Measurements from ENCODE around the gene ZPLD1.
A peak's percentile ranks its signal among the peaks of the same experiment; 100 is the strongest.

Gene ZPLD1

DNA sequence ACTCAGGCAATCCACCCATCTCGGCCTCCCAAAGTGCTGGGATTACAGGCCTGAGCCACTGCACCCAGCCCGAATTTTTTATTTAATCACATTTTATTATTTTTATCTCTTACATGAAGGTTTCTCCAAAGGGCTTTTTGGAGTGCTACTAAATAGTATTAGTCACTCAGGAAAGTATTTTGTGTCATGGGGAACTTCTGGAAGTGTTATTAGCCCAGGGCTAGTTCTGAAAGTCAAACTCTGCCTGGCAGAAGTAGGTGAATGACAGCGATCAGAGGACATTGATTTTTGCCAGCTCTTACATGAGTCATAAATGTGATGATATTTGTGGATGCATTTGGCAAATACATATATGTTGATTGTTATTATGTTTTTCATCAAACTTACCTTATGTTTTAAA lies 48.7 kb downstream of the ZPLD1 start:
- peak; percentile 32 for DNase-seq (ENCODE audit: low spot score)
- POLR2A ChIA-PET (ENCODE audit: low non-redundant PET) = no interaction called here
- CTCF ChIA-PET = interaction anchor here (0.7 kb wide), 1 partner anchor 97 kb away, joined by 4 read pairs; no protein-coding TSS in a partner anchor
- no peak overlapping the region for H3K27ac ChIP-seq
- TF ChIP-seq, protein P1, sequence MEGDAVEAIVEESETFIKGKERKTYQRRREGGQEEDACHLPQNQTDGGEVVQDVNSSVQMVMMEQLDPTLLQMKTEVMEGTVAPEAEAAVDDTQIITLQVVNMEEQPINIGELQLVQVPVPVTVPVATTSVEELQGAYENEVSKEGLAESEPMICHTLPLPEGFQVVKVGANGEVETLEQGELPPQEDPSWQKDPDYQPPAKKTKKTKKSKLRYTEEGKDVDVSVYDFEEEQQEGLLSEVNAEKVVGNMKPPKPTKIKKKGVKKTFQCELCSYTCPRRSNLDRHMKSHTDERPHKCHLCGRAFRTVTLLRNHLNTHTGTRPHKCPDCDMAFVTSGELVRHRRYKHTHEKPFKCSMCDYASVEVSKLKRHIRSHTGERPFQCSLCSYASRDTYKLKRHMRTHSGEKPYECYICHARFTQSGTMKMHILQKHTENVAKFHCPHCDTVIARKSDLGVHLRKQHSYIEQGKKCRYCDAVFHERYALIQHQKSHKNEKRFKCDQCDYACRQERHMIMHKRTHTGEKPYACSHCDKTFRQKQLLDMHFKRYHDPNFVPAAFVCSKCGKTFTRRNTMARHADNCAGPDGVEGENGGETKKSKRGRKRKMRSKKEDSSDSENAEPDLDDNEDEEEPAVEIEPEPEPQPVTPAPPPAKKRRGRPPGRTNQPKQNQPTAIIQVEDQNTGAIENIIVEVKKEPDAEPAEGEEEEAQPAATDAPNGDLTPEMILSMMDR (conservative IDR thresholded peaks at IDR 0.05; ENCODE audit: low read depth) = no peak

DNA sequence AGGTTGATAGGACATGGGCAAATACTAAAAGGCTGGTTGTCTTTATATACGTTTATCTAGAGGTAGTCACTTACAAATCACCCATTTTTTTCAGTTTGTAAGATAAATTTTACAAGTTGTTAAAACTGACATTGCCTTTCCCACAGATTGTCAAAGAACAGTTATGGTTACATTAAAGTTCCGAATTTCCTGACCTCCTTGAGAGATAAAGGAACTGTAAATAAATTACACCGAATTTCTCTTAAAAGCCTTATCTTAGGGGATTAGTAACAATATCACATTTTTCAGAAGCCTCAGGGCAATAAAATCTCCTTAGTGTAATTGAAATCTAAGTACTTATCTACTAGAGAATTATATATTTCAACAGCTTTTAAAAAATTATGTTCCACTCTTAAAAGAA lies 49.5 kb downstream of the ZPLD1 start:
- CTCF ChIA-PET = no interaction called here
- no peak for DNase-seq (ENCODE audit: low spot score)
- TF ChIP-seq, protein P1 (conservative IDR thresholded peaks at IDR 0.05; ENCODE audit: low read depth) = no peak
- H3K27ac ChIP-seq = no peak overlapping the region
- POLR2A ChIA-PET (ENCODE audit: low non-redundant PET) = no interaction called here

DNA sequence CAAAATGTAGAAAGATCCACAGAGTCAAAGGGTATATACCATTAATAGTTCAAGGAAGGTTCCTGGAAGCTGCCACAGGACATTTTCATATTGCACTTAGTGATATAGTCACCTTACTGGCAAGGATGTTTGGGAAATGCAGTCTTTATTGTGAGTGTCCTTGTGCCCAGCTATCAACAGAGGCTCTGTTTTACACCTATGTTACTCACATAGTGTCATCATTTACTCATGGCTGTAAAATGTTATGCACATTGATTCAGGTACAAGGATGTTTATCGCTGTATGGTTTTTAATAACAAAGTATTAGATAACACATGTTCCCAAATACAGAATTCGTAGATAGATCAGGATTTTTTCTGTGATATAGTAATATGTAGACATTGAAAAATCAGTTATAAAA lies 50.9 kb downstream of the ZPLD1 start:
- ChIA-PET POLR2A (ENCODE audit: low non-redundant PET) (no interaction called here), CTCF (no interaction called here)
- H3K27ac ChIP-seq = no peak overlapping the region
- TF ChIP-seq, protein P1 (conservative IDR thresholded peaks at IDR 0.05; ENCODE audit: low read depth) = no peak
- DNase-seq (ENCODE audit: low spot score) = no peak

DNA sequence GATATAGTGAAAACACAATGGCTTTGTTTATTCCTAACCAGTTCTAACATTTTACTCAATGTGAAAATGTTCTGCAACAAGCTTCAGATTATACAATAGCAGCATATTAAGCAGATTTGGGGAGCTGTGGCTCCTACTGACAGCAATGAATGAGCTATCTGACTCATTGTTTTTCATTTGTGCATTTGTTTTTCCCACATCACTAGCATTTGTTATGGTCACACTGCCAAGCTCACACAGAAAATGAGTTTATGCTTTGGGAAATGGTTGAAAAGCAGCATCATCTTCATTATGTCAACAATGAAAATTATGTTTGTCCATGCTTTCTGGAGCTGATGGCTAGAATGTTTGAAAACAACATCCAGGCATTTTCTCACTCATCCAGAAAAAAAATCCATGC lies 53.5 kb downstream of the ZPLD1 start:
- ChIA-PET CTCF (interaction anchor here (0.7 kb wide), 1 partner anchor 18 kb away, joined by 4 read pairs; no protein-coding TSS in a partner anchor), POLR2A (ENCODE audit: low non-redundant PET) (no interaction called here)
- no peak for DNase-seq (ENCODE audit: low spot score)
- no peak overlapping the region for H3K27ac ChIP-seq
- TF ChIP-seq, protein P1 (conservative IDR thresholded peaks at IDR 0.05; ENCODE audit: low read depth) = no peak

DNA sequence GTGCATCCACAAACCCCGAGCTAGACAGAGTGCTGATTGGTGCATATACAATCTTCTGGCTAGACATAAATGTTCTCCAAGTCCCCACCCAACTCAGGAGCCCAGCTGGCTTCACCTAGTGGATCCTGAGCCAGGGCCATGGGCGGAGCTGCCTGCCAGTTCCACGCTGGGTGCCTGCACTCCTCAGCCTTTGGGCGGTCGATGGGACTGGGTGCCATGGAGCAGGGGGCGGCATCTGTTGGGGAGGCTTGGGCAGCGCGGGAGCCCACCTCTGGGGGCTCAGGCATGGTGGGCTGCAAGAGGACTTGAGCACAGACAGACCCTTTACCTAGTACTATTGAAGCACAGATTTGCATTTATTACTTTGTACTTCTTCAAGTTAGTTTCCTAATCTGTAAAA lies 57.5 kb downstream of the ZPLD1 start:
- TF ChIP-seq, protein P1 (conservative IDR thresholded peaks at IDR 0.05; ENCODE audit: low read depth) = no peak
- DNase-seq (ENCODE audit: low spot score) = no peak
- ChIA-PET CTCF (no interaction called here), POLR2A (ENCODE audit: low non-redundant PET) (no interaction called here)
- H3K27ac ChIP-seq = no peak overlapping the region

DNA sequence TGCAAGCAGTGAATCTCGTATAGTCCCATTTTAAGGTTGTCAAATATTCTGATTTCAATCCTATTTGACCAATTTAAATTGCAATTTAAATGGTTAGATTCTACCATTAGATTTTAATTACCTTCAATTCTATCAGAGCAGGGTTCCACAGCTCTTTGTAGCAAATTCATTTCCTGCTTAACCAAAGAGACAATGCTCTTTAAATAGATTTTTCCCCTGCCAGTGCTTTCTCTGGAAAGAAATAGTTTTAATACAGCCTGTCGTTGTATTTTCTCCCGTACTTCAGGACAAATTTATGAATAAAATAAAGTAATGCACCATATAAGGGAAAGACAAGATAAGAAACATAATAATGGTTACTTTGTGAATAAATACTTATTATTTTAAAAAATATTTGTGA lies 62.8 kb downstream of the ZPLD1 start:
- H3K27ac ChIP-seq = no peak overlapping the region
- ChIA-PET POLR2A (ENCODE audit: low non-redundant PET) (no interaction called here), CTCF (no interaction called here)
- DNase-seq (ENCODE audit: low spot score) = no peak
- TF ChIP-seq, protein P1 (conservative IDR thresholded peaks at IDR 0.05; ENCODE audit: low read depth) = no peak

DNA sequence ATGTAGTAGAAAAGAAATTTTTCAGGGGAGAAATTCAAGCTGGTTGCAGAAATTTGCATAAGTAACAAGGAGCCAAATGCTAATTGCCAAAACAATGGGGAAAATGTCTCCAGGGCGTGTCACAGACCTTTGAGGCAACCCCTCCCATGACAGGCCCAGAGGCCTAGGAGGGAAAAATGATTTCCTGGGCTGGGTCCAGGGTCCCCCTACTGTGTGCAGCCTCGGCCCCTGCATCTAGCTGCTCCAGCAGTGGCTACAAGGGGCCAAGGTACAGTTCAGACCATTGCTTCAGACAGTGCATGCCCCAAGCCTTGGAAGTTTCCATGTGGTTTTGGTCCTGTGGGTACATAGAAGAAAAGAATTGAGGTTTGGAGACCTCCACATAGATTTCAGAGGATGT lies 70.7 kb downstream of the ZPLD1 start:
- POLR2A ChIA-PET (ENCODE audit: low non-redundant PET) = no interaction called here
- H3K27ac ChIP-seq = no peak overlapping the region
- CTCF ChIA-PET = no interaction called here
- no peak for DNase-seq (ENCODE audit: low spot score)
- TF ChIP-seq, protein P1 (conservative IDR thresholded peaks at IDR 0.05; ENCODE audit: low read depth) = no peak
